BLaER1 treated with 17β-estradiol and CSF1 and Interleukin-3, amounts not matched to agents 10 nM and 100 nM (cell line): Measurements from ENCODE around the gene TDRD9.

Experiments
- H3K27ac ChIP-seq, 11 experiments: shearing (Covaris generic); formaldehyde crosslinking; 2 replicates each; pipeline ENCODE4 v1.8.1; 2022
- H3K27me3 ChIP-seq, 11 experiments: shearing (Covaris generic); formaldehyde crosslinking; 2 replicates each; pipeline ENCODE4 v1.8.1; 2022
- H3K36me3 ChIP-seq, 11 experiments: shearing (Covaris generic); formaldehyde crosslinking; 2 replicates each; pipeline ENCODE4 v1.8.1; 2022
- H3K4me1 ChIP-seq, 10 experiments: shearing (Covaris generic); formaldehyde crosslinking; 2 replicates each; pipeline ENCODE4 v1.8.1; 2022
- H3K4me2 ChIP-seq, 11 experiments: shearing (Covaris generic); formaldehyde crosslinking; 2 replicates each; pipeline ENCODE4 v1.8.1; 2022
- H3K4me3 ChIP-seq, 10 experiments: shearing (Covaris generic); formaldehyde crosslinking; 2 replicates each; pipeline ENCODE4 v1.8.1; 2022
- H3K9ac ChIP-seq, 11 experiments: shearing (Covaris generic); formaldehyde crosslinking; 2 replicates each; pipeline ENCODE4 v1.8.1; 2022
- H3K9me3 ChIP-seq, 11 experiments: shearing (Covaris generic); formaldehyde crosslinking; replicated peaks in 1 of 11; 2 replicates each; pipeline ENCODE4 v1.8.1; 2022
- H4K20me1 ChIP-seq, 11 experiments: shearing (Covaris generic); formaldehyde crosslinking; 2 replicates each; pipeline ENCODE4 v1.8.1; 2022
- Cebpa-rat ChIP-seq, 11 experiments: shearing (Covaris generic); IDR thresholded peaks; 2 replicates each; pipeline ENCODE4 v1.8.1; 2022

Gene TDRD9

GRCh38 chr14:104011824-104012517 is 83.7 kb downstream of the TDRD9 start:
- no peaks in the 10 kb centered on the region; a peak in 1 of 22 replicates for H4K20me1 ChIP-seq

GRCh38 chr14:104014764-104015163 is 86.5 kb downstream of the TDRD9 start:
- H3K9me3 ChIP-seq: no peaks in the 10 kb centered on the region
- H3K4me2 ChIP-seq: no peak overlapping the region
- H3K4me1 ChIP-seq: peaks cover 0 to 12% (median 11%) of the 10 kb centered on the region in 10 experiments; a peak in 17 of 20 replicates
- H3K27me3 ChIP-seq: no peaks in the 10 kb centered on the region
- H3K36me3 ChIP-seq: peaks cover 0 to 18% (median 0%) of the 10 kb centered on the region in 11 experiments; a peak in 1 of 22 replicates
- H3K9ac ChIP-seq: no peak overlapping the region
- TF ChIP-seq Cebpa-rat (IDR thresholded peaks at IDR 0.05): no peak
- H3K4me3 ChIP-seq: no peak overlapping the region
- no peaks in the 10 kb centered on the region; a peak in 1 of 22 replicates for H4K20me1 ChIP-seq
- H3K27ac ChIP-seq: no peak overlapping the region

More at GRCh38 chr14:104011824-104012517, 83.7 kb downstream of the TDRD9 start:
- Histone ChIP-seq H3K27ac (no peak overlapping the region), H3K4me2 (no peak overlapping the region), H3K4me1 (peaks cover 0 to 7% (median 6%) of the 10 kb centered on the region in 10 experiments; a peak in 16 of 20 replicates), H3K9me3 (no peaks in the 10 kb centered on the region), H3K36me3 (peaks cover 0 to 24% (median 0%) of the 10 kb centered on the region in 11 experiments; a peak in 2 of 22 replicates), H3K4me3 (no peak overlapping the region), H3K27me3 (no peaks in the 10 kb centered on the region), H3K9ac (no peak overlapping the region)
- TF ChIP-seq Cebpa-rat (IDR thresholded peaks at IDR 0.05): no peak

GRCh38 chr14:104016873-104017650 is 88.8 kb downstream of the TDRD9 start:
- Histone ChIP-seq H3K9me3 (no peaks in the 10 kb centered on the region), H4K20me1 (no peaks in the 10 kb centered on the region; a peak in 1 of 22 replicates), H3K27me3 (no peaks in the 10 kb centered on the region), H3K9ac (no peak overlapping the region), H3K27ac (no peak overlapping the region), H3K4me3 (no peak overlapping the region), H3K4me2 (peak overlapping the region in 10 of 11 experiments; percentile 9 to 59 (median 38); a peak in 18 of 22 replicates), H3K36me3 (peaks cover 0 to 9% (median 0%) of the 10 kb centered on the region in 11 experiments; a peak in 1 of 22 replicates), H3K4me1 (peaks cover 0 to 12% (median 11%) of the 10 kb centered on the region in 10 experiments; a peak in 17 of 20 replicates)
- TF ChIP-seq Cebpa-rat (IDR thresholded peaks at IDR 0.05): no peak

GRCh38 chr14:104019029-104019428 is 90.8 kb downstream of the TDRD9 start:
- peaks cover 0 to 20% (median 11%) of the 10 kb centered on the region in 10 experiments; a peak in 17 of 20 replicates for H3K4me1 ChIP-seq
- no peaks in the 10 kb centered on the region for H3K9me3 ChIP-seq
- H3K27me3 ChIP-seq: no peaks in the 10 kb centered on the region
- H3K36me3 ChIP-seq: peaks cover 0 to 9% (median 0%) of the 10 kb centered on the region in 11 experiments; a peak in 1 of 22 replicates
- no peak overlapping the region for H3K27ac ChIP-seq
- H3K4me3 ChIP-seq: no peak overlapping the region
- H4K20me1 ChIP-seq: no peaks in the 10 kb centered on the region; a peak in 1 of 22 replicates
- no peak overlapping the region for H3K9ac ChIP-seq
- H3K4me2 ChIP-seq: no peak overlapping the region
- TF ChIP-seq Cebpa-rat (IDR thresholded peaks at IDR 0.05): no peak

- Histone ChIP-seq H3K9me3 (no peaks in the 10 kb centered on the region), H3K27ac (no peak overlapping the region), H3K4me3 (no peak overlapping the region), H4K20me1 (no peaks in the 10 kb centered on the region; a peak in 1 of 22 replicates), H3K4me1 (peaks cover 0 to 20% (median 11%) of the 10 kb centered on the region in 10 experiments; a peak in 17 of 20 replicates), H3K36me3 (peaks cover 0 to 6% (median 0%) of the 10 kb centered on the region in 11 experiments; a peak in 1 of 22 replicates), H3K9ac (no peak overlapping the region), H3K4me2 (no peak overlapping the region), H3K27me3 (no peaks in the 10 kb centered on the region)
- no peak for TF ChIP-seq Cebpa-rat (IDR thresholded peaks at IDR 0.05)
Observed at GRCh38 chr14:104019806-104020205, 91.5 kb downstream of the TDRD9 start.

- Histone ChIP-seq H3K36me3 (peaks cover 0 to 6% (median 0%) of the 10 kb centered on the region in 11 experiments; a peak in 1 of 22 replicates), H4K20me1 (no peaks in the 10 kb centered on the region; a peak in 1 of 22 replicates), H3K4me1 (peaks cover 0 to 20% (median 11%) of the 10 kb centered on the region in 10 experiments; a peak in 17 of 20 replicates), H3K9ac (no peak overlapping the region), H3K27ac (no peak overlapping the region), H3K4me2 (no peak overlapping the region), H3K9me3 (no peaks in the 10 kb centered on the region), H3K27me3 (no peaks in the 10 kb centered on the region), H3K4me3 (no peak overlapping the region)
- TF ChIP-seq Cebpa-rat (IDR thresholded peaks at IDR 0.05): no peak
Observed at GRCh38 chr14:104020471-104020870, 92.2 kb downstream of the TDRD9 start.

- Histone ChIP-seq H3K9ac (no peak overlapping the region), H3K4me3 (no peak overlapping the region), H3K36me3 (peaks cover 0 to 13% (median 0%) of the 10 kb centered on the region in 11 experiments; a peak in 1 of 22 replicates), H3K9me3 (no peaks in the 10 kb centered on the region), H3K27me3 (no peaks in the 10 kb centered on the region), H4K20me1 (no peaks in the 10 kb centered on the region; a peak in 1 of 22 replicates), H3K4me1 (peaks cover 0 to 8% (median 0%) of the 10 kb centered on the region in 10 experiments; a peak in 1 of 20 replicates), H3K27ac (no peak overlapping the region), H3K4me2 (no peak overlapping the region)
- no peak for TF ChIP-seq Cebpa-rat (IDR thresholded peaks at IDR 0.05)
Observed at GRCh38 chr14:104023325-104024055, 95.2 kb downstream of the TDRD9 start.

GRCh38 chr14:104025534-104025933 is 97.3 kb downstream of the TDRD9 start:
- Histone ChIP-seq H3K27ac (no peak overlapping the region), H3K4me3 (no peak overlapping the region), H3K4me2 (no peak overlapping the region), H3K4me1 (peaks cover 0 to 8% (median 0%) of the 10 kb centered on the region in 10 experiments; a peak in 1 of 20 replicates), H3K27me3 (no peaks in the 10 kb centered on the region), H3K36me3 (peaks cover 0 to 13% (median 0%) of the 10 kb centered on the region in 11 experiments; a peak in 1 of 22 replicates), H4K20me1 (no peaks in the 10 kb centered on the region; a peak in 1 of 22 replicates), H3K9me3 (no peaks in the 10 kb centered on the region), H3K9ac (no peak overlapping the region)
- TF ChIP-seq Cebpa-rat (IDR thresholded peaks at IDR 0.05): no peak
